B cell (primary cell): ENCODE measurements around the gene UBE2O. TPM values are rescaled to one million over a fixed set of nuclear protein-coding genes. Genes with fewer than 3 reads are reported as not detected.
A peak's percentile ranks its signal among the peaks of the same experiment; 100 is the strongest.

ENCODE experiments used
- ATAC-seq: fragments of 200-7000 bp; cut with Tn5 transposase; one replicate; pipeline ENCODE4 v1.10.0; 2021; ENCODE audit warnings: low read depth, mild to moderate bottlenecking, moderate number of reproducible peaks, moderate library complexity
- CTCF ChIA-PET: fragments of 350-600 bp; sonication (Branson Sonifier 250); formaldehyde crosslinking; loops from one replicate; lab custom pipeline; 2021; ENCODE audit warnings: antibody characterized with exemption, inconsistent platforms; lab: Charles Lee
- POLR2A ChIA-PET: fragments of 350-600 bp; sonication (Branson Sonifier 250); formaldehyde crosslinking; loops from one replicate; lab custom pipeline; 2021; ENCODE audit warnings: antibody characterized with exemption; lab: Charles Lee
- DNase-seq: peaks from one replicate; pipeline ENCODE4 v3.0.0; 2013
- H2AFZ ChIP-seq: 2 replicates; pipeline ENCODE4 v1.6.1; 2012; ENCODE audit warnings: mild to moderate bottlenecking, low read depth, low read length; ENCODE audit not compliant: insufficient read depth, poor library complexity, severe bottlenecking
- H3K27ac ChIP-seq, 2 donors: 1 replicate in 1 of 2; 2 replicates in 1 of 2; pipeline ENCODE4 v1.5.1; 2012 to 2013; ENCODE audit warnings: low read length in 2 of 2, mild to moderate bottlenecking in 2 of 2, moderate library complexity in 1 of 2
- H3K27me3 ChIP-seq, 4 experiments: fragments of 200-600 bp in 1 of 4; sonication (generic) in 1 of 4; replicated peaks in 1 of 4; 1 replicate in 2 of 4; 2 replicates in 2 of 4; pipeline versions ENCODE4 v1.6.1 to v1.7.0; 2013 to 2016; ENCODE audit warnings: low read length in 3 of 4, mild to moderate bottlenecking in 2 of 4, mixed read lengths in 1 of 4, moderate library complexity in 1 of 4; ENCODE audit not compliant: insufficient read depth in 4 of 4, control insufficient read depth in 3 of 4; ENCODE audit errors: control extremely low read depth in 1 of 4
- H3K36me3 ChIP-seq, 2 experiments: replicated peaks in 1 of 2; 1 replicate in 1 of 2; 2 replicates in 1 of 2; pipeline versions ENCODE4 v1.6.1 to v1.7.1; 2013; ENCODE audit warnings: low read length in 1 of 2; ENCODE audit not compliant: insufficient read depth in 2 of 2, control insufficient read depth in 1 of 2; ENCODE audit errors: control extremely low read depth in 1 of 2, extremely low read depth in 1 of 2
- H3K4me1 ChIP-seq, 2 donors: fragments of 200-600 bp in 1 of 2; sonication (generic) in 1 of 2; 1 replicate in 1 of 2; 2 replicates in 1 of 2; pipeline versions ENCODE4 v1.5.1 to v1.6.1; 2013 to 2017; ENCODE audit warnings: low read length in 2 of 2; ENCODE audit not compliant: control insufficient read depth in 2 of 2, insufficient read depth in 2 of 2
- H3K4me2 ChIP-seq: replicated peaks from 2 replicates; pipeline ENCODE3; 2012; ENCODE audit warnings: mild to moderate bottlenecking, low read depth, low read length; ENCODE audit not compliant: poor library complexity, severe bottlenecking
- H3K4me3 ChIP-seq, 5 experiments: fragments of 200-600 bp in 1 of 5; sonication (generic) in 1 of 5; 1 replicate in 3 of 5; 2 replicates in 2 of 5; pipeline versions ENCODE4 v1.5.1 to v1.7.0; 2011 to 2016; ENCODE audit warnings: low read length in 4 of 5, mild to moderate bottlenecking in 4 of 5, low read depth in 2 of 5, control low read depth in 1 of 5, moderate library complexity in 1 of 5; ENCODE audit not compliant: insufficient read depth in 1 of 5; ENCODE audit errors: control extremely low read depth in 1 of 5, extremely low read depth in 1 of 5
- H3K79me2 ChIP-seq: fragments of 200-600 bp; sonication (generic); one replicate; pipeline ENCODE4 v1.6.0; 2016; ENCODE audit warnings: low read length; ENCODE audit not compliant: control insufficient read depth, insufficient read depth
- H3K9ac ChIP-seq: fragments of 200-600 bp; sonication (generic); 2 replicates; pipeline ENCODE4 v1.6.1; 2017; ENCODE audit warnings: mild to moderate bottlenecking, low read length, moderate library complexity
- H3K9me3 ChIP-seq, 3 donors: one replicate each; pipeline versions ENCODE4 v1.6.1 to v1.7.1; 2013; ENCODE audit warnings: low read length in 2 of 3; ENCODE audit not compliant: control insufficient read depth in 2 of 3, insufficient read depth in 1 of 3; ENCODE audit errors: control extremely low read depth in 1 of 3
- H4K20me1 ChIP-seq: 2 replicates; pipeline ENCODE4 v1.6.0; 2012; ENCODE audit warnings: mild to moderate bottlenecking, low read length; ENCODE audit not compliant: insufficient read depth, control insufficient read depth, poor library complexity, severe bottlenecking
- H3K27ac Mint-ChIP-seq: one replicate; pipeline ENCODE4 v1.8.0; 2021; ENCODE audit warnings: mixed read lengths
- H3K27me3 Mint-ChIP-seq: one replicate; pipeline ENCODE4 v1.8.0; 2021; ENCODE audit warnings: mixed read lengths
- H3K4me1 Mint-ChIP-seq: one replicate; pipeline ENCODE4 v1.8.0; 2021; ENCODE audit warnings: mixed read lengths
- H3K4me3 Mint-ChIP-seq: one replicate; pipeline ENCODE4 v1.8.0; 2021; ENCODE audit warnings: mixed read lengths
- H3K9me3 Mint-ChIP-seq: one replicate; pipeline ENCODE4 v1.8.0; 2022; ENCODE audit warnings: mixed read lengths; ENCODE audit not compliant: insufficient read depth
- CTCF ChIP-seq: fragments of 200-600 bp; IDR thresholded peaks from one replicate; pipeline ENCODE4 v1.8.0; 2022; ENCODE audit warnings: antibody characterized with exemption, mild to moderate bottlenecking
- EZH2 ChIP-seq: IDR thresholded peaks from 2 replicates; pipeline ENCODE4 v1.6.1; 2012; ENCODE audit warnings: borderline replicate concordance, low read depth, mild to moderate bottlenecking, moderate library complexity, low read length; ENCODE audit not compliant: insufficient read depth, poor library complexity, severe bottlenecking
- WGBS: methylation state at CpG from one replicate; pipeline ENCODE4 v1.1.5; 2013; ENCODE audit warnings: missing lambda C conversion rate; ENCODE audit not compliant: insufficient coverage; 5-methylcytosine and 5-hydroxymethylcytosine counted together
- intact Hi-C: fragments of 100-400 bp; cut with micrococcal nuclease; formaldehyde crosslinking; loops from one replicate; pipeline ENCODE4 v1.10.0; 2022
- polyA plus RNA-seq: library from polyadenylated mRNA; depleted of rRNA; stranded (reverse); fragments of >200 nt; gene quantifications from 2 replicates; pipeline ENCODE4 v1.2.3, GENCODE V29; 2012
- total RNA-seq, 2 donors: library from RNA; stranded (reverse); fragments of 120-200 nt in 1 of 2; gene quantifications; 1 replicate in 1 of 2; 2 replicates in 1 of 2; pipeline versions ENCODE4 v1.2.3 to v1.2.4, GENCODE V29; 2013 to 2022

The UBE2O gene
- total and polyA plus RNA-seq, 2 donors (not counting 1 experiment from before 2014, with no cell fraction given), result 41.3 to 54.0 TPM

DNA sequence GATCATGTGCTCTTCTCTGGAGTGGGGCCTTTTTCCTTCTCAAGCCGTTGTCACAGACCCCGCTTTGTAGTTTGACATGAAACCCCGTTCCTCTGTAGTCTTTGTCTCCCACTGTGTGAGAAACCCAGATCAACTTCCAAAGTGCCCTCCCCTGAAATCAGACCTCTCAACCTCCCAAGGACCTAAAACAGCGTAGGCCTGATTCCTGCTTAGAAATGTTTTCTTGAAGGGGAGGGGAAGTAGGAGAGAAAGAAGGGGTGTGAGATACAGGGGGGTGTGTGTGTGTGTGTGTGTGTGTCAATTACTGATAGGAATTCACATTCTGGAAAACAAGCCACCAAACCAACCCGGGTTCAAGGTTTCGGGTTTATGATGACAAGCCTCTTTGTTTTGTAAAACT lies 1.4 kb downstream of the UBE2O start:
- H2AFZ ChIP-seq, result no peak overlapping the region
- peak overlapping the region in 4 of 5 experiments; percentile 63 to 91 (median 80) for H3K4me3 ChIP-seq
- peak overlapping the region; percentile 88 for H3K4me3 Mint-ChIP-seq
- no peak for TF ChIP-seq EZH2
- TF ChIP-seq CTCF, result no peak
- H3K9me3 Mint-ChIP-seq, result no peaks in the 10 kb centered on the region
- H3K36me3 ChIP-seq, result no peaks in the 10 kb centered on the region
- peaks cover 59% of the 10 kb centered on the region for H3K79me2 ChIP-seq
- WGBS, result 85% methylated on average over 3 of the region's 6 CpGs
- CTCF ChIA-PET, result interaction anchor here (0.6 to 9.0 kb wide), 4 partner anchors 8 to 738 kb away, joined by 3 to 265 read pairs (median 7); no protein-coding TSS in a partner anchor
- intact Hi-C loops, result loop anchor here (5.0 kb wide), 1 partner anchor 276 kb away; the partner anchor contains the start of genes JMJD6 and METTL23
- peaks cover 60% of the 10 kb centered on the region for H4K20me1 ChIP-seq
- peak overlapping the region; percentile 83 for H3K4me2 ChIP-seq
- no peaks in the 10 kb centered on the region for H3K27me3 Mint-ChIP-seq
- no peak for DNase-seq
- H3K27me3 ChIP-seq, result no peaks in the 10 kb centered on the region
- H3K9me3 ChIP-seq, result peaks cover 0 to 4% (median 0%) of the 10 kb centered on the region in 3 donors
- H3K9ac ChIP-seq, result peak overlapping the region; percentile 85
- H3K4me1 Mint-ChIP-seq, result peaks cover 50% of the 10 kb centered on the region
- peak overlapping the region; percentile 6 for H3K27ac Mint-ChIP-seq
- POLR2A ChIA-PET, result interaction anchor here (0.7 to 1.2 kb wide), 3 partner anchors 23 to 1007 kb away, joined by 3 to 4 read pairs (median 3); no protein-coding TSS in a partner anchor
- H3K4me1 ChIP-seq, result peaks cover 30% of the 10 kb centered on the region in 2 donors
- no peak overlapping the region for H3K27ac ChIP-seq
- no peak for ATAC-seq

- no peak overlapping the region for H3K27ac Mint-ChIP-seq
- Histone ChIP-seq H3K36me3 (peaks cover 0 to 4% of the 10 kb centered on the region in 2 experiments), H3K79me2 (peaks cover 82% of the 10 kb centered on the region), H3K9ac (no peak overlapping the region), H3K4me3 (no peak overlapping the region), H4K20me1 (peaks cover 83% of the 10 kb centered on the region), H3K4me1 (peaks cover 53% of the 10 kb centered on the region in 2 donors), H2AFZ (no peak overlapping the region), H3K27me3 (no peaks in the 10 kb centered on the region), H3K27ac (no peak overlapping the region), H3K4me2 (no peak overlapping the region), H3K9me3 (peaks cover 0 to 4% (median 0%) of the 10 kb centered on the region in 3 donors)
- peaks cover 73% of the 10 kb centered on the region for H3K4me1 Mint-ChIP-seq
- 98% methylated on average over 6 of the region's 6 CpGs for WGBS
- H3K27me3 Mint-ChIP-seq, result no peaks in the 10 kb centered on the region
- TF ChIP-seq EZH2 (no peak), CTCF (no peak)
- no peak for DNase-seq
- POLR2A ChIA-PET, result no interaction called here
- no peak overlapping the region for H3K4me3 Mint-ChIP-seq
- CTCF ChIA-PET, result interaction anchor here (0.8 to 3.0 kb wide), 8 partner anchors 10 to 147 kb away, joined by 3 to 11 read pairs (median 6); no protein-coding TSS in a partner anchor
- ATAC-seq, result no peak
- intact Hi-C loops, result no loop called here
- H3K9me3 Mint-ChIP-seq, result no peaks in the 10 kb centered on the region
These were observed 3.8 kb downstream of the UBE2O start for GRCh38 chr17:76449126-76449525.
